T follicular helper cell (primary cell): Measurements from ENCODE around the gene FN3K.

ENCODE experiments used
- DNase-seq: peaks from one replicate; pipeline ENCODE4 v3.0.0-alpha.2; 2020; ENCODE audit warnings: low read depth

FN3K gene

DNA sequence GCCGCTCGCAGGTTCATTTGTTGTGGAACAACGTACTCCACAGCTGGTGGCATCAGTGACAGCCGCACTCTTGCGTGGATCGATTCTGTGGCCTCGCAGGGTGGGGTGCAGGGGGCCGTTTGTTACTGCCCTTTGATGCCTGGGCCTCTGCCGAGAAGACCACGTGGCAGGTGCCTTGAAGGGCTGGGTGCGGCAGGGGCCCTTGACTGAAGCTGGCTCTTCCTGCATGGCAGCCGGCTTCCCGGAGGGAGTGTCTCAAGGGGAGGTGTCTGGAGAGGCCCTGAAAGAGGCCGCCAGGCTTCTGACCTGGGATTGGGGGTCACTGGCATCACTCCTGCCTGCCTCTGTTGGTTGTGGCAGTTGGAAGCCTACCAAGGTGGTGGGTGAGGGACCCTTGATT is 60.2 kb downstream of the FN3K start:
- no peak for DNase-seq

DNA sequence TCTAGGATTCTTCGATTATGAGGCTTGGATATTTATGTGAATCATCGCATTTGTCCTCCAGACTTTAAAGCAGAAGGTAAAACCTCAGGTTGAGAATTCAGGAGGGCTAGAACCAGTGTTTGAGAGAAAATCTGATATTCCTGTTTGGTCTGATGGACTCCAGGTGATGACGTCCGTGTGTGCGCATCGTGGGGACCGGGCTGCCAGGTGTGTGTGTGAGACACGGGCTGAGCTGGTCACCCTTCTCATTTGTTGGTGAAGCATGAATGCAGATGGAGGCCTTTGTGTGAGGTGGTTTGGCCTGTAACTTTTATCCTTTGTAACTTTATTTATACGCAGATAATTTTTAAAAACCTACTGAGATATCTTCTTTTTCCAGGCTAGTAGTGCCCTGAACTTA is 61.6 kb downstream of the FN3K start:
- DNase-seq, result no peak

GRCh38 chr17:82798752-82799151 is 63.3 kb downstream of the FN3K start:
- no peak for DNase-seq

DNA sequence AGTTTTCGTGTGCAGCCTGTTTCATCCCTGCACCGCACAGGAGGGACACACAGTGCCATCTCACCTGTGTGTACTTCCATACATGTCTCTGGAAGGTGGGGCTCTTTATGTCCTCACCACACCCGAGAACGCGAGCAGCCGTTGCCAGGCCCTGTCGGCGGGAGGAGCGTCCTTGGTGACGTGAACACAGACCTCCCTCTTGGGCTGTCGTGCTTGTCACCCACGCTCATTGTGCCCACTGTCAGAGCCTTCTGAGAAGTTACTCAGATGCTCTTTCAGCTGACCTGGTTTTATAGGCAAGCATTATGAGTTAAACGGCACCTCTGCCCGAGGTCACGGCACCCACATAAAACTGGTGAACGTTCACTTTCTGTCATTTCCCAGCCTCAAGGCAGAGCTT is 64.2 kb downstream of the FN3K start:
- no peak for DNase-seq
